ENCODE measurements around the gene ENO2.

ENO2 gene

GRCh38 chr12:6948873-6949594 lies 34.7 kb downstream of the ENO2 start:
- no peak for DNase-seq (ENCODE audit: low spot score)

- no peak for DNase-seq (ENCODE audit: low spot score)
Observed at GRCh38 chr12:6950401-6950801, 36.0 kb downstream of the ENO2 start.

- peak; percentile 64 for DNase-seq (ENCODE audit: low spot score)
Observed at GRCh38 chr12:6950811-6951540, 36.6 kb downstream of the ENO2 start, which contains the start of gene PTPN6. Gene PTPN6, plus strand, starts transcription at chr12:6951356. Its CDS starts 157 bp downstream, at chr12:6951513.

GRCh38 chr12:6951551-6952120 lies 37.3 kb downstream of the ENO2 start:
- DNase-seq (ENCODE audit: low spot score), result no peak

- no peak for DNase-seq (ENCODE audit: low spot score)
Observed at GRCh38 chr12:6952121-6952862, 37.9 kb downstream of the ENO2 start.

GRCh38 chr12:6952863-6953441 lies 38.6 kb downstream of the ENO2 start:
- no peak for DNase-seq (ENCODE audit: low spot score)

- DNase-seq (ENCODE audit: low spot score), result peak; percentile 80
Observed at GRCh38 chr12:6953442-6954315, 39.3 kb downstream of the ENO2 start.

- no peak for DNase-seq (ENCODE audit: low spot score)
Observed at GRCh38 chr12:6954316-6955107, 40.1 kb downstream of the ENO2 start.

- no peak for DNase-seq (ENCODE audit: low spot score)
Observed at GRCh38 chr12:6955108-6956020, 41.0 kb downstream of the ENO2 start.

GRCh38 chr12:6956021-6956727 lies 41.8 kb downstream of the ENO2 start:
- no peak for DNase-seq (ENCODE audit: low spot score)

- DNase-seq (ENCODE audit: low spot score), result no peak
Observed at GRCh38 chr12:6957151-6957701, 42.8 kb downstream of the ENO2 start.

- DNase-seq (ENCODE audit: low spot score), result no peak
Observed at GRCh38 chr12:6957741-6958608, 43.6 kb downstream of the ENO2 start.

GRCh38 chr12:6958609-6959057 lies 44.3 kb downstream of the ENO2 start:
- no peak for DNase-seq (ENCODE audit: low spot score)

GRCh38 chr12:6959058-6959804 lies 44.9 kb downstream of the ENO2 start:
- DNase-seq (ENCODE audit: low spot score), result peak; percentile 69

- DNase-seq (ENCODE audit: low spot score), result no peak
Observed at GRCh38 chr12:6959805-6960592, 45.6 kb downstream of the ENO2 start.
